ENCODE measurements around the gene TBC1D22A.

DNA sequence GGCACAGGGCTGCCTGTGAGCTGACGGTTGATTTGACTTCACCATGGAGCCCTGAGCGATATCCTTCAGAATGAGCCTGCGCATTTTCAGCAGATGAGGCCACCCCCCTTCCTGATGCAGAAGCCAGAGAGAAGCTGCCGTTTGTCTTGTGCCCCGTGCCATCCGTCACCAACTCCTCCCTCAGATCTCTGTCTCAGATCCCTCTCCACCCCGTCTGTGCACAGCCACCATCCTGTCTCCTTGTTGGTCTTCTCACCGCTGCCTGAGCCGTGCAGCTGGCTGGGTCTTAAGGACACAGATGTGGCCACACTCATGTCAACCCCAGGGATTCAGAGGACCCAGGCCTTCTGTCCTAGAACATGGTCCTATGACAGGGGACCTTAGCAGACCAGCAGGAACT lies 293.9 kb downstream of the TBC1D22A start:
- TF ChIP-seq, protein P1, sequence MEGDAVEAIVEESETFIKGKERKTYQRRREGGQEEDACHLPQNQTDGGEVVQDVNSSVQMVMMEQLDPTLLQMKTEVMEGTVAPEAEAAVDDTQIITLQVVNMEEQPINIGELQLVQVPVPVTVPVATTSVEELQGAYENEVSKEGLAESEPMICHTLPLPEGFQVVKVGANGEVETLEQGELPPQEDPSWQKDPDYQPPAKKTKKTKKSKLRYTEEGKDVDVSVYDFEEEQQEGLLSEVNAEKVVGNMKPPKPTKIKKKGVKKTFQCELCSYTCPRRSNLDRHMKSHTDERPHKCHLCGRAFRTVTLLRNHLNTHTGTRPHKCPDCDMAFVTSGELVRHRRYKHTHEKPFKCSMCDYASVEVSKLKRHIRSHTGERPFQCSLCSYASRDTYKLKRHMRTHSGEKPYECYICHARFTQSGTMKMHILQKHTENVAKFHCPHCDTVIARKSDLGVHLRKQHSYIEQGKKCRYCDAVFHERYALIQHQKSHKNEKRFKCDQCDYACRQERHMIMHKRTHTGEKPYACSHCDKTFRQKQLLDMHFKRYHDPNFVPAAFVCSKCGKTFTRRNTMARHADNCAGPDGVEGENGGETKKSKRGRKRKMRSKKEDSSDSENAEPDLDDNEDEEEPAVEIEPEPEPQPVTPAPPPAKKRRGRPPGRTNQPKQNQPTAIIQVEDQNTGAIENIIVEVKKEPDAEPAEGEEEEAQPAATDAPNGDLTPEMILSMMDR (IDR thresholded peaks at IDR 0.05), result no peak
- TF ChIP-seq POLR2A (IDR thresholded peaks at IDR 0.05) (no peak), EP300 (IDR thresholded peaks at IDR 0.05) (no peak), POLR2AphosphoS5 (IDR thresholded peaks at IDR 0.05) (no peak)
